ENCODE results near the gene FADS3. TPM values are rescaled to one million over a fixed set of nuclear protein-coding genes. Genes with fewer than 3 reads are reported as not detected.

The FADS3 gene
- total RNA-seq, 1 experiment from 2014 or later: 19.7 TPM

- DNase-seq: no peak
- no peak overlapping the region for H3K27ac Mint-ChIP-seq (ENCODE audit: unreplicated experiment)
- intact Hi-C loops (cut with micrococcal nuclease; ENCODE audit: unreplicated experiment): no loop called here
- H3K4me3 Mint-ChIP-seq (ENCODE audit: low read depth, unreplicated experiment): no peak overlapping the region
- CTCF ChIA-PET: no interaction called here
- no peaks in the 10 kb centered on the region for H3K4me1 Mint-ChIP-seq (ENCODE audit: low read depth, unreplicated experiment)
- H3K36me3 Mint-ChIP-seq (ENCODE audit: insufficient read depth, unreplicated experiment): no peaks in the 10 kb centered on the region
- no peak for TF ChIP-seq CTCF (IDR thresholded peaks at IDR 0.05; ENCODE audit: unreplicated experiment)
- H3K9me3 Mint-ChIP-seq (ENCODE audit: low read depth, unreplicated experiment): no peaks in the 10 kb centered on the region
- BruUV-seq (replicated peaks): no TSS peak
- peaks cover 21% of the 10 kb centered on the region for H3K27me3 Mint-ChIP-seq (ENCODE audit: unreplicated experiment)
Observed at GRCh38 chr11:61905801-61906521, 14.6 kb upstream of the FADS3 start.

- Mint-ChIP-seq H3K27me3 (ENCODE audit: unreplicated experiment) (peaks cover 21% of the 10 kb centered on the region), H3K4me3 (ENCODE audit: low read depth, unreplicated experiment) (no peak overlapping the region), H3K4me1 (ENCODE audit: low read depth, unreplicated experiment) (no peaks in the 10 kb centered on the region), H3K9me3 (ENCODE audit: low read depth, unreplicated experiment) (no peaks in the 10 kb centered on the region), H3K27ac (ENCODE audit: unreplicated experiment) (no peak overlapping the region), H3K36me3 (ENCODE audit: insufficient read depth, unreplicated experiment) (no peaks in the 10 kb centered on the region)
- CTCF ChIA-PET: interaction anchor here (1.0 to 1.2 kb wide), 2 partner anchors 42 to 109 kb away, joined by 4 read pairs; no protein-coding TSS in a partner anchor
- DNase-seq: no peak
- intact Hi-C loops (cut with micrococcal nuclease; ENCODE audit: unreplicated experiment): no loop called here
- no TSS peak for BruUV-seq (replicated peaks)
- TF ChIP-seq CTCF (IDR thresholded peaks at IDR 0.05; ENCODE audit: unreplicated experiment): no peak
Observed at GRCh38 chr11:61905067-61905696, 13.8 kb upstream of the FADS3 start.

DNA sequence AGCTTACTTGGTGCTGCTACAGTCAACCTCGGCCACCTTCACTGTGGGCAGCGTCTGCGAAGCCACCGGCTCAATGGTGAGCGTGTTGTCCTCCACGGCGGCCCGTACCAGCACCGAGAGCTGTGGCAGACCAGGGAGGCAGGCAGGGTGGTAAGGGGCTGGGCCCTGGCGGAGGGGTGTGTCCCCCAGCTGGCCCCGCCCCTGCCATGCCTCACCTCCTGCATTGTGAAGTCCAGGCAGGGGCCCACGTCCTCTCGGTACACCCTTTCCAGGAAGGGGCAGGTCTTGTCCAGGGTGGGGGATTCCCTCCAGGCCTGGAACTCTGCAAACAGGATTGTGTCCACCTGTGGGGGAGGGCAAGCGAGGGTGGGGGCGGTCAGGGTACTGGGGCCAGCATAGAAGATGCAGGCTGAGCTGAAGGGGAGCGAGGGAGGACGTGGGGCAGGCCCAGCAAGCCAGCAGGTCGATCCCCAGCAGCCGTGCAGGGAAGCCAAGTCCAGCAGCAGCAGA lies 13.2 kb upstream of the FADS3 start:
- no TSS peak for BruUV-seq (replicated peaks)
- Mint-ChIP-seq H3K27ac (ENCODE audit: unreplicated experiment) (no peak overlapping the region), H3K9me3 (ENCODE audit: low read depth, unreplicated experiment) (no peaks in the 10 kb centered on the region), H3K27me3 (ENCODE audit: unreplicated experiment) (peaks cover 21% of the 10 kb centered on the region), H3K36me3 (ENCODE audit: insufficient read depth, unreplicated experiment) (no peaks in the 10 kb centered on the region), H3K4me1 (ENCODE audit: low read depth, unreplicated experiment) (no peaks in the 10 kb centered on the region), H3K4me3 (ENCODE audit: low read depth, unreplicated experiment) (peak overlapping the region; percentile 16)
- DNase-seq: peak; percentile 71
- CTCF ChIA-PET: interaction anchor here (0.7 to 1.2 kb wide), 5 partner anchors 24 to 177 kb away, joined by 3 to 4 read pairs (median 4); no protein-coding TSS in a partner anchor
- TF ChIP-seq CTCF (IDR thresholded peaks at IDR 0.05; ENCODE audit: unreplicated experiment): no peak
- intact Hi-C loops (cut with micrococcal nuclease; ENCODE audit: unreplicated experiment): no loop called here

DNA sequence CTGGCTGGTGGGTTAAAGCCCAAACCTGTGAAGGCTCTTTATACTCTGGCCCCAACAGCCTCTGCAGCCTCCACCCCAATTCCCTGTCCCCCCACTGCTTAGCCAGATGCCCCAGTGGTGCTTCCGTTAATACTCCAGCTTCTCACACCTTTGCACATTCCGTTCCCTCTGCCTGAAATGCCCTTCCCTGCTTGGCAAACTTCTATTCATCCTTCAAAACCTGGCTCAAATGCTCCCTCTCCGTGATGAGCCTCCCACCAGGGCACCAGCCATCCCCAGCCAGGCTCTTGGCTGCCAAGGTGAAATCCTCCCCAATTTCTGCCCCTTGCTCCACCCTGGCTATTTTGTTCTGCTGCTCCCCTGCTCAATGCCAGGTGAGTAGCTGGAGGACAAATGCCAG lies 12.5 kb upstream of the FADS3 start:
- no peak for TF ChIP-seq CTCF (IDR thresholded peaks at IDR 0.05; ENCODE audit: unreplicated experiment)
- BruUV-seq (replicated peaks): no TSS peak
- CTCF ChIA-PET: interaction anchor here (1.0 to 1.2 kb wide), 3 partner anchors 44 to 178 kb away, joined by 4 read pairs; no protein-coding TSS in a partner anchor
- peak overlapping the region; percentile 16 for H3K4me3 Mint-ChIP-seq (ENCODE audit: low read depth, unreplicated experiment)
- H3K27ac Mint-ChIP-seq (ENCODE audit: unreplicated experiment): peak overlapping the region; percentile 9
- DNase-seq: no peak
- peaks cover 21% of the 10 kb centered on the region for H3K27me3 Mint-ChIP-seq (ENCODE audit: unreplicated experiment)
- H3K36me3 Mint-ChIP-seq (ENCODE audit: insufficient read depth, unreplicated experiment): no peaks in the 10 kb centered on the region
- intact Hi-C loops (cut with micrococcal nuclease; ENCODE audit: unreplicated experiment): no loop called here
- H3K9me3 Mint-ChIP-seq (ENCODE audit: low read depth, unreplicated experiment): no peaks in the 10 kb centered on the region
- no peaks in the 10 kb centered on the region for H3K4me1 Mint-ChIP-seq (ENCODE audit: low read depth, unreplicated experiment)

Measured in Calu3 (cell line).